Measurements from ENCODE around the gene CCL22.
"Not testable (repeated sequence)": the region's sequence is repeated elsewhere in the genome, so short reads cannot be mapped to it uniquely, and the experiment has no call there.

CCL22 gene

DNA sequence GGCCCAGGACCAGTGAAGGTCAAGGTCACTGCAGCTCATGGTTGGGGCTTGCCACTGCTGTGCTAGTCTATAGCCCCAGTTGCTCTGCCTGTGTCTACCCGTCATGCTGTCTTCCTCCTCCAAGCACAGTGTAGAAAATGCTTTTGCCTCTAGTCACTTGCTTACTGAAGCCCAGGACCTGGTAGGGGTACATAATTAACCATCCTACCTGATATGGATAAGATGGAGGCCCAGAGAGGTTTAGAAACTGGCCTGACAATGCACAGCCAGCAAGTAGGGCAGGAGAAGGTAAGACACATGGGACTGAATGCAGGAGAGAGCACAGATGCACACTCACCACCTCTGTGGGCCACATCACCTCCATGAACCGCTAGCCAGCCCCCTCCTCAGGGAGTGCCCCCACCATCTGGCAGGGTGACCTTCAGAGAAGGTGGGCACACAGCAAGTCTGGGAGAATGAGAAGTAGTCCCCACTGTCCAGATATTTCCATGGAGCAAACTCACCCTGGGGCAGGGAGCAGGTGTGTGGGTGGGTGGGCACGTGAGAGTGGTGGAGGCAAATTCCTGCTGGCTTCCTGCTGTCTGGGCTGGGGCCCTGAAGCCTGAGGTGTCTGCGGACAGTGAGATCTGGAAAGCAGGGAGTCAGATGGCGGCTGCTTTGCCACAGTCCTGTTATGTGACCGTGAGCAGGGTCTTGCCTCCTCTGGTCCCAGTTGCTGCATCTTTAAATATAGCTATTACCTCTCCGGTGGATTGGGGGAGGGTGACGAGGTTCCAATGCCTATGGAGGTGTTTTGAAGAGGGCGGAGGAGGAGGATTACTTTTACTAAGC lies 14.7 kb downstream of the CCL22 start:
- no peak for DNase-seq (ENCODE audit: low read depth)
- H3K4me3 ChIP-seq (ENCODE audit: low read depth, low read length), result no peak overlapping the region
- in situ Hi-C loops (cut with HindIII; ENCODE audit: low sequenced_read_pairs), result no loop called here
- TF ChIP-seq, protein P1, sequence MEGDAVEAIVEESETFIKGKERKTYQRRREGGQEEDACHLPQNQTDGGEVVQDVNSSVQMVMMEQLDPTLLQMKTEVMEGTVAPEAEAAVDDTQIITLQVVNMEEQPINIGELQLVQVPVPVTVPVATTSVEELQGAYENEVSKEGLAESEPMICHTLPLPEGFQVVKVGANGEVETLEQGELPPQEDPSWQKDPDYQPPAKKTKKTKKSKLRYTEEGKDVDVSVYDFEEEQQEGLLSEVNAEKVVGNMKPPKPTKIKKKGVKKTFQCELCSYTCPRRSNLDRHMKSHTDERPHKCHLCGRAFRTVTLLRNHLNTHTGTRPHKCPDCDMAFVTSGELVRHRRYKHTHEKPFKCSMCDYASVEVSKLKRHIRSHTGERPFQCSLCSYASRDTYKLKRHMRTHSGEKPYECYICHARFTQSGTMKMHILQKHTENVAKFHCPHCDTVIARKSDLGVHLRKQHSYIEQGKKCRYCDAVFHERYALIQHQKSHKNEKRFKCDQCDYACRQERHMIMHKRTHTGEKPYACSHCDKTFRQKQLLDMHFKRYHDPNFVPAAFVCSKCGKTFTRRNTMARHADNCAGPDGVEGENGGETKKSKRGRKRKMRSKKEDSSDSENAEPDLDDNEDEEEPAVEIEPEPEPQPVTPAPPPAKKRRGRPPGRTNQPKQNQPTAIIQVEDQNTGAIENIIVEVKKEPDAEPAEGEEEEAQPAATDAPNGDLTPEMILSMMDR (IDR thresholded peaks at IDR 0.05; ENCODE audit: low read depth, low read length, missing control alignments), result no peak

DNA sequence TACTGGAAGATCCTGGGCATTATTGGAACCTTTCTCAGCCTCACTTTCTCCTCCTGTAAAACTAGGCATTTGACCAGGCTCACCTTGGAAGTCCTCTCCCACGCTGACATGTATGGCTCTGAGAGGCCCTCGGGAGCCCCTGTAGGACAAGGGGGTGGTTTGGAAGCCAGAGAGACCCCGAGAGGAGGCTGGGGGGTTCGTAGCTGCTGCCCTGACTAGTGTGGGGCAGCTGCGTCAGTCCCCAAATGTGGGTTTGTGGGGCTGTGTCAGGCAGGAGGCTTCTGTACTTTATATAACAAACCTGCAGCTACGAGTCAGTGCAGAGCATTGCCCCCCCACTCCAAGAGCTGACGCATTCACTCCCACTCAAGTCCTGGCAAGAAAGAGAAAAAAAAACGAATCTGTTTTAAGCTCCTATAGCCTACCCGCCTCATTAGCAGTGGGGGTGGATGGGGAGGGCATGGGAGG lies 15.5 kb downstream of the CCL22 start:
- TF ChIP-seq, protein P1 (IDR thresholded peaks at IDR 0.05; ENCODE audit: low read depth, low read length, missing control alignments), result no peak
- in situ Hi-C loops (cut with HindIII; ENCODE audit: low sequenced_read_pairs), result no loop called here
- no peak overlapping the region for H3K4me3 ChIP-seq (ENCODE audit: low read depth, low read length)
- DNase-seq (ENCODE audit: low read depth), result no peak

- in situ Hi-C loops (cut with HindIII; ENCODE audit: low sequenced_read_pairs); H3K4me3 ChIP-seq (ENCODE audit: low read depth, low read length); DNase-seq (ENCODE audit: low read depth): not testable (repeated sequence)
Measured at GRCh38 chr16:57374925-57375465, 16.4 kb downstream of the CCL22 start.

DNA sequence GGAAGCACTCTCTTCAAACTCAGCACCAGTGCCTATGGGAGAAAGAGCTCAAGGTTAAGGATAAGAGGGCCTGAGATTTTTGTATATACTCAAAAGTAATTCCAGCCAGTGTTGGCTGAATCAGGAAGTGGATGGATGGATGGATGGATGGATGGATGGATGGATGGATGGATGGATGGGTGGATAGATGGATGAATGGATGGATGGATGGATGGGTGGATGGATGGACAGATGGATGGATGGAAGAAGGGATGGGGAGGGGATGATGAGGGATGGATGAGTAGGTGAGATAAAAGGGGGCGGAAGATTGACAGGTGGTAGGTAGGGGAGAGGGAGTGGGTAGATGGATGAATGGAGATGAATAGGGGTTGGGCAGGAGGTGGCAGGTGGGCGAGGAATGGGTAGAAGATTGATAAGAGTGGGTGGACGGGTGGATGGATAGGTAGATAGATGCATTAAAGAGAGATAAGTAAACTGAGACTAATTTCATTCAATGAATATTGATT lies 17.8 kb downstream of the CCL22 start:
- TF ChIP-seq, protein P1 (IDR thresholded peaks at IDR 0.05; ENCODE audit: low read depth, low read length, missing control alignments), result no peak
- no peak overlapping the region for H3K4me3 ChIP-seq (ENCODE audit: low read depth, low read length)
- in situ Hi-C loops (cut with HindIII; ENCODE audit: low sequenced_read_pairs), result no loop called here
- no peak for DNase-seq (ENCODE audit: low read depth)

DNA sequence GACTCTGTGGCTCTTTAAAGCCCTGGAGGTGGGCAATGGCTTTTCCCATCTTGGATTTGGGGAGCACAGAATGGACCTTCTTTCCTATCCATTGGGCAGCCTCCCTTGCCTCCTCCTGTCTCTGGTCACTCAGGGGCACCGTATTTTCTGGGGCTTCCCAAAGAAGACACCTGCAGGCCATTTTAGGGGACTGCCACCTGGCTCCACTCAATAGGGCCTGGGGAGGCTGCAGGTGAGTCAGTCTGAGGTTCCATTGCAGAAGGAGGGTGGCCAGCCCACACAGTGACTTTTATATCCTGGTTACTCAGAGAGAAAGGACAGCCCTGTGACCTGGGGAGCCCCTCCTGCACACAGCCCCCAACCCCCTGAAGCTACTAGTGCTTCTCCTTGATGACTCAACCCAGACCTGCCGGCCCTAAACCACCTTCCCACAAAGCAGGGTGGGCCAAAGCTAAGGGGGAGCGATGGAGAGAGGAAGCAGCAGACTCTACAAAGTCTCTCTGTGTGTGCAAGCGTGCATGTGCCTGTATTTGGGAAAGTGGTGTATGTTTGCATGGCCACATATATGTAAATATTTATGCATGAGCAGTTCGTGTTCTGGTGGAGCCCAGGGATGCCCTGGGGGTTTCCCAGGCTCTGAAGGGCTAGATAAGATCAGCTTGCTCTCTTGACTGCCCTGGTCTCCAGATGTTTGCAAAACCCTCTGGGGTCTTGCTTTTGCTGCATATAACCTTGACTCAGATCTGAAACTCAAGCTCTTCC lies 18.7 kb downstream of the CCL22 start:
- TF ChIP-seq, protein P1 (IDR thresholded peaks at IDR 0.05; ENCODE audit: low read depth, low read length, missing control alignments), result no peak
- in situ Hi-C loops (cut with HindIII; ENCODE audit: low sequenced_read_pairs), result no loop called here
- no peak for DNase-seq (ENCODE audit: low read depth)

DNA sequence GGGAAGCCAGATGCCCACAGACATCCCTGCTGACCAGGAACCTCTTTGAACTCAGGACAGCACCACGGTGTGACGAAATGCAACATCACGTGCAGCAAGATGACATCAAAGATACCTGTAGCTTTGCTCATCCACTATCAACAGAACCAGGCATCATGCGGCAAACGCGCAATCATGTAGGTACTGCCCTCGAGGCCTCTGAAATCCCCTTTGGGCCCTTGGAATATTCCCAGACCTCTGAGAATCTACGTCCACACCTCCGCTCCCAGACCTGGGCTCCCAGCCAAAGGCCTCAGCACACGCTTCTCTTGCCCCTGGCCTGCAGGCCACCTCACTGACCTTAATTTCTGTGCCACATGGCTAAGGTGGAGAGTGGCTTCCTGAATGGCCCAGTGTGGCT lies 21.0 kb downstream of the CCL22 start:
- no peak for DNase-seq (ENCODE audit: low read depth)
- TF ChIP-seq, protein P1 (IDR thresholded peaks at IDR 0.05; ENCODE audit: low read depth, low read length, missing control alignments), result no peak
- in situ Hi-C loops (cut with HindIII; ENCODE audit: low sequenced_read_pairs), result no loop called here
- H3K4me3 ChIP-seq (ENCODE audit: low read depth, low read length), result no peak overlapping the region

More for the DNA sequence above, 18.7 kb downstream of the CCL22 start:
- no peak overlapping the region for H3K4me3 ChIP-seq (ENCODE audit: low read depth, low read length)
